GM12878 (cell line): ENCODE results near the gene NEK1. TPM values are rescaled to one million over a fixed set of nuclear protein-coding genes. Genes with fewer than 3 reads are reported as not detected.

Experiments used
- ATAC-seq: fragments of 200-7000 bp; cut with Tn5 transposase; 3 replicates; pipeline ENCODE4 v1.9.1; 2020; ENCODE audit warnings: mild to moderate bottlenecking, moderate library complexity
- BruUV-seq: library from RNA; stranded (reverse); fragments of 400-500 nt; replicated peaks from 2 replicates; lab custom pipeline; 2021; lab: Mats Ljungman, UMichigan
- CTCF ChIA-PET: fragments of 300-600 bp; sonication (Branson Sonifier 250); formaldehyde crosslinking; extraction: SDS; loops from one replicate; lab custom pipeline; 2021; ENCODE audit warnings: inconsistent platforms; lab: Yijun Ruan, JAX
- POLR2A ChIA-PET: fragments of 350-600 bp; formaldehyde crosslinking; extraction: SDS; loops from one replicate; lab custom pipeline; 2021; ENCODE audit warnings: inconsistent platforms; lab: Charles Lee
- RAD21 ChIA-PET: fragments of 300-600 bp; sonication (Branson Sonifier 250); formaldehyde crosslinking; loops from one replicate; lab custom pipeline; 2023; ENCODE audit warnings: antibody characterized with exemption; ENCODE audit not compliant: unreplicated experiment; lab: Charles Lee
- SMC1A ChIA-PET: fragments of 300-600 bp; sonication (Branson Sonifier 250); formaldehyde crosslinking; loops from one replicate; lab custom pipeline; 2023; ENCODE audit not compliant: unreplicated experiment, uncharacterized antibody; lab: Charles Lee
- DNase-seq: peaks from one replicate; pipeline ENCODE4 v3.0.0-alpha.2; 2011; ENCODE audit warnings: low read depth, low spot score
- FAIRE-seq: peaks from 3 replicates; lab custom pipeline; 2011; peaks lifted over from hg19 to GRCh38; lab: Jason Lieb, UNC
- H2AFZ ChIP-seq: 2 replicates; pipeline ENCODE4 v1.6.0; 2011; ENCODE audit warnings: low read depth, low read length, control low read depth; ENCODE audit not compliant: control insufficient read depth
- H3K27ac ChIP-seq: 2 replicates; pipeline ENCODE4 v1.5.1; 2011; ENCODE audit warnings: control low read depth; ENCODE audit not compliant: control insufficient read depth, insufficient read depth
- H3K27me3 ChIP-seq, 2 experiments: replicated peaks in 1 of 2; 2 replicates each; pipeline versions ENCODE4 v1.6.0 to v1.6.1; 2011; ENCODE audit warnings: low read length in 1 of 2; ENCODE audit not compliant: control insufficient read depth in 2 of 2, insufficient read depth in 2 of 2
- H3K36me3 ChIP-seq, 2 experiments: 2 replicates each; pipeline ENCODE4 v1.5.1; 2011; ENCODE audit warnings: low read length in 1 of 2; ENCODE audit not compliant: control insufficient read depth in 2 of 2, insufficient read depth in 2 of 2
- H3K4me1 ChIP-seq: 2 replicates; pipeline ENCODE4 v1.6.1; 2011; ENCODE audit warnings: mild to moderate bottlenecking, low read length, moderate library complexity, mixed read lengths; ENCODE audit not compliant: control insufficient read depth, insufficient read depth
- H3K4me2 ChIP-seq: 2 replicates; pipeline ENCODE4 v1.6.0; 2011; ENCODE audit warnings: control low read depth; ENCODE audit not compliant: control insufficient read depth, insufficient read depth
- H3K4me3 ChIP-seq: fragments of 200-600 bp; sonication (generic); 2 replicates; pipeline ENCODE4 v1.5.1; 2016
- H3K79me2 ChIP-seq: 2 replicates; pipeline ENCODE4 v1.6.0; 2011; ENCODE audit warnings: low read length; ENCODE audit not compliant: control insufficient read depth, insufficient read depth
- H3K9ac ChIP-seq: 2 replicates; pipeline ENCODE4 v1.8.0; 2011; ENCODE audit warnings: low read length, control low read depth, mixed read lengths; ENCODE audit not compliant: control insufficient read depth, insufficient read depth
- H3K9me3 ChIP-seq: replicated peaks from 3 replicates; pipeline ENCODE4 v1.5.1; 2011; ENCODE audit warnings: mild to moderate bottlenecking, low read length; ENCODE audit not compliant: control insufficient read depth, insufficient read depth
- H4K20me1 ChIP-seq: 2 replicates; pipeline ENCODE4 v1.6.0; 2011; ENCODE audit not compliant: control insufficient read depth, insufficient read depth
- CBX5 ChIP-seq: sonication (generic); IDR thresholded peaks from 2 replicates; pipeline ENCODE4 v1.6.1; 2016; ENCODE audit warnings: low read depth, moderate library complexity, mild to moderate bottlenecking, inconsistent platforms
- HCFC1 ChIP-seq: fragments of 150-350 bp; IDR thresholded peaks from 2 replicates; pipeline ENCODE4 v1.6.1; 2014; ENCODE audit warnings: low read length
- HDGF ChIP-seq: fragments of 450-650 bp; IDR thresholded peaks from 2 replicates; pipeline ENCODE4 v1.6.1; 2016; ENCODE audit warnings: antibody characterized with exemption
- NFIC ChIP-seq: IDR thresholded peaks from 2 replicates; pipeline ENCODE4 v1.6.1; 2012; ENCODE audit warnings: low read depth, mild to moderate bottlenecking, inconsistent platforms, low read length, moderate library complexity
- RELA ChIP-seq: fragments of 450-650 bp; IDR thresholded peaks from 2 replicates; pipeline ENCODE4 v1.8.0; 2014; ENCODE audit warnings: borderline replicate concordance; ENCODE audit not compliant: partially characterized antibody
- SKIL ChIP-seq: fragments of 450-650 bp; IDR thresholded peaks from 2 replicates; pipeline ENCODE4 v1.6.1; 2017; ENCODE audit warnings: mild to moderate bottlenecking, low read depth, inconsistent platforms; ENCODE audit not compliant: poor library complexity, severe bottlenecking
- SUZ12 ChIP-seq: fragments of 200-600 bp; sonication (generic); IDR thresholded peaks from one replicate; pipeline ENCODE4 v1.6.1; 2018; ENCODE audit warnings: antibody characterized with exemption, mild to moderate bottlenecking; ENCODE audit not compliant: unreplicated experiment
- TCF12 ChIP-seq: IDR thresholded peaks from 2 replicates; pipeline ENCODE4 v1.6.1; 2011; ENCODE audit warnings: low read depth, mild to moderate bottlenecking, low read length
- ZSCAN29 ChIP-seq: fragments of 450-650 bp; IDR thresholded peaks from 2 replicates; pipeline ENCODE4 v1.6.1; 2017; ENCODE audit warnings: mild to moderate bottlenecking, moderate library complexity
- ZZZ3 ChIP-seq: IDR thresholded peaks from 2 replicates; pipeline ENCODE4 v1.6.1; 2011; ENCODE audit warnings: low read depth; ENCODE audit not compliant: control insufficient read depth, insufficient read length
- WGBS: methylation state at CpG from one replicate; pipeline ENCODE4 v1.1.6; 2016; ENCODE audit warnings: low lambda C conversion rate; ENCODE audit not compliant: insufficient replicate concordance, insufficient coverage; ENCODE audit errors: missing lambda C conversion rate; 5-methylcytosine and 5-hydroxymethylcytosine counted together
- in situ Hi-C: fragments of 300-500 bp; cut with MboI; formaldehyde crosslinking; loops from 9 replicates; pipeline ENCODE4 v1.14.3; 2018; ENCODE audit warnings: mixed read lengths
- intact Hi-C: fragments of 100-400 bp; cut with micrococcal nuclease; formaldehyde crosslinking; loops from one replicate; pipeline ENCODE4 v1.14.2; 2022; ENCODE audit not compliant: unreplicated experiment
- polyA plus RNA-seq, 11 experiments: library from polyadenylated mRNA; depleted of rRNA in 4 of 11; unstranded in 6 of 11; stranded (reverse) in 5 of 11; fragments of >200 nt; fragmentation: Nextera tagmentation in 4 of 11; fragmentation: Illumina TruSeq in 1 of 11; extraction: Ambion mirVana in 4 of 11; extraction: Trizol in 1 of 11; gene quantifications; 1 replicate in 1 of 11; 2 replicates in 10 of 11; pipeline versions ENCODE4 v1.2.1 to v1.2.3, GENCODE V29; 2011 to 2016; ENCODE audit warnings: inconsistent platforms in 2 of 11, missing spikeins in 2 of 11, low read depth in 1 of 11
- total RNA-seq, 4 experiments: library from RNA; depleted of rRNA in 3 of 4; stranded (reverse); fragments of >200 nt in 3 of 4; fragmentation: Illumina TruSeq in 1 of 4; extraction: Trizol in 1 of 4; gene quantifications; 2 replicates each; pipeline versions ENCODE4 v1.2.1 to v1.2.3, GENCODE V29; 2013 to 2021
- TF ChIP-seq, protein P1 (sequence below): fragments of 450-650 bp; IDR thresholded peaks from 2 replicates; pipeline ENCODE4 v1.6.1; 2017; ENCODE audit warnings: mild to moderate bottlenecking
- TF ChIP-seq, protein P2 (sequence below): IDR thresholded peaks from 2 replicates; pipeline ENCODE4 v1.6.1; 2011; ENCODE audit warnings: borderline replicate concordance, low read depth, mild to moderate bottlenecking, moderate library complexity, mixed read lengths, low read length; ENCODE audit not compliant: insufficient read depth; ENCODE audit errors: extremely low read length

The NEK1 gene
- total and polyA plus RNA-seq, 10 of the 15 experiments (the other 5 are each of a cell fraction or from before 2014, with no cell fraction given) = 4.9 to 16.1 (median 7.5) TPM

- TF ChIP-seq, protein P1, sequence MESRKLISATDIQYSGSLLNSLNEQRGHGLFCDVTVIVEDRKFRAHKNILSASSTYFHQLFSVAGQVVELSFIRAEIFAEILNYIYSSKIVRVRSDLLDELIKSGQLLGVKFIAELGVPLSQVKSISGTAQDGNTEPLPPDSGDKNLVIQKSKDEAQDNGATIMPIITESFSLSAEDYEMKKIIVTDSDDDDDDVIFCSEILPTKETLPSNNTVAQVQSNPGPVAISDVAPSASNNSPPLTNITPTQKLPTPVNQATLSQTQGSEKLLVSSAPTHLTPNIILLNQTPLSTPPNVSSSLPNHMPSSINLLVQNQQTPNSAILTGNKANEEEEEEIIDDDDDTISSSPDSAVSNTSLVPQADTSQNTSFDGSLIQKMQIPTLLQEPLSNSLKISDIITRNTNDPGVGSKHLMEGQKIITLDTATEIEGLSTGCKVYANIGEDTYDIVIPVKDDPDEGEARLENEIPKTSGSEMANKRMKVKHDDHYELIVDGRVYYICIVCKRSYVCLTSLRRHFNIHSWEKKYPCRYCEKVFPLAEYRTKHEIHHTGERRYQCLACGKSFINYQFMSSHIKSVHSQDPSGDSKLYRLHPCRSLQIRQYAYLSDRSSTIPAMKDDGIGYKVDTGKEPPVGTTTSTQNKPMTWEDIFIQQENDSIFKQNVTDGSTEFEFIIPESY = no peak
- no peak for TF ChIP-seq CBX5
- TF ChIP-seq HCFC1 = no peak
- TF ChIP-seq ZSCAN29 = no peak
- no peak for TF ChIP-seq NFIC
- no peak for TF ChIP-seq TCF12
- TF ChIP-seq SKIL = no peak
Measured at GRCh38 chr4:169362607-169363006, 249.8 kb downstream of the NEK1 start (continued).

GRCh38 chr4:169361756-169362155 lies 250.6 kb downstream of the NEK1 start:
- WGBS = 81% methylated on average over 3 of the region's 3 CpGs
- H2AFZ ChIP-seq = no peak overlapping the region
- H3K4me2 ChIP-seq = no peak overlapping the region
- H3K27me3 ChIP-seq = no peaks in the 10 kb centered on the region
- TF ChIP-seq HDGF (no peak), ZZZ3 (no peak), RELA (no peak), SUZ12 (no peak)
- TF ChIP-seq, protein P2, sequence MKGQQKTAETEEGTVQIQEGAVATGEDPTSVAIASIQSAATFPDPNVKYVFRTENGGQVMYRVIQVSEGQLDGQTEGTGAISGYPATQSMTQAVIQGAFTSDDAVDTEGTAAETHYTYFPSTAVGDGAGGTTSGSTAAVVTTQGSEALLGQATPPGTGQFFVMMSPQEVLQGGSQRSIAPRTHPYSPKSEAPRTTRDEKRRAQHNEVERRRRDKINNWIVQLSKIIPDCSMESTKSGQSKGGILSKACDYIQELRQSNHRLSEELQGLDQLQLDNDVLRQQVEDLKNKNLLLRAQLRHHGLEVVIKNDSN = no peak
- no peaks in the 10 kb centered on the region for H4K20me1 ChIP-seq
- no peaks in the 10 kb centered on the region for H3K79me2 ChIP-seq
- H3K9me3 ChIP-seq = peaks cover 3% of the 10 kb centered on the region; the same call in 1 of the 3 replicates
- H3K27ac ChIP-seq = no peak overlapping the region
- ChIA-PET RAD21 (interaction anchor here (1.3 kb wide), 1 partner anchor 20 kb away, joined by 3 read pairs; no protein-coding TSS in a partner anchor), CTCF (no interaction called here), POLR2A (no interaction called here), SMC1A (interaction anchor here (0.7 to 2.1 kb wide), 2 partner anchors 12 to 76 kb away, joined by 3 to 6 read pairs; no protein-coding TSS in a partner anchor)
- H3K4me1 ChIP-seq = no peaks in the 10 kb centered on the region
- in situ Hi-C loops = no loop called here
- DNase-seq = no peak
- intact Hi-C loops = no loop called here
- no peak for ATAC-seq
- no peaks in the 10 kb centered on the region for H3K36me3 ChIP-seq
- no peak overlapping the region for H3K4me3 ChIP-seq
- FAIRE-seq = no peak
- BruUV-seq = no TSS peak
- no peak overlapping the region for H3K9ac ChIP-seq
